AG10803 (cell line): ENCODE data around the gene STIM2.

ENCODE experiments used
- DNase-seq: peaks from one replicate; pipeline ENCODE4 v3.0.0; 2010; ENCODE audit warnings: low read depth
- H3K4me3 ChIP-seq: 2 replicates; pipeline ENCODE4 v1.5.1; 2011; ENCODE audit warnings: mild to moderate bottlenecking, low read length, control low read depth
- TF ChIP-seq, protein P1 (sequence below): conservative IDR thresholded peaks from 2 replicates; pipeline ENCODE4 v1.5.1; 2011; ENCODE audit warnings: mild to moderate bottlenecking, low read length, control low read depth, inconsistent platforms

The STIM2 gene

DNA sequence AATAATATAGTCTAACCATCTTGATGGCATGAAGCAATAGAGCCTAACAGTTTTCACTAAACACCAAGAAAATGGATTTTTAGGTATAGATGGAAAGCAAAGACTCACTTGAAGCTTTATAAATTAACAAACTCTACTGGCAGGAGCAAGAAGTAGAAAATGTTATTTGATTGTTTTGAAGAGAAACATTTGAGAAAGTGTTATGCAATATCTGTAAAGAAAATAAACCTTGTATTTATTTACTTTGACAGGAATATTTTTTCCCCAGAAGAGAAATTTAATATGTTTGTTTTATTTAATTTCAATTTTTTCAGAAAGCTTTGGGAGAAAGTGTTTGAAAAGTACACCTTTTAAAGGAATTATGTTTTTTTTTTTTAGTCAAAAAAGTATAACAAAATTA, 139.0 kb downstream of the STIM2 start:
- DNase-seq = no peak
- H3K4me3 ChIP-seq = no peak overlapping the region
- TF ChIP-seq, protein P1, sequence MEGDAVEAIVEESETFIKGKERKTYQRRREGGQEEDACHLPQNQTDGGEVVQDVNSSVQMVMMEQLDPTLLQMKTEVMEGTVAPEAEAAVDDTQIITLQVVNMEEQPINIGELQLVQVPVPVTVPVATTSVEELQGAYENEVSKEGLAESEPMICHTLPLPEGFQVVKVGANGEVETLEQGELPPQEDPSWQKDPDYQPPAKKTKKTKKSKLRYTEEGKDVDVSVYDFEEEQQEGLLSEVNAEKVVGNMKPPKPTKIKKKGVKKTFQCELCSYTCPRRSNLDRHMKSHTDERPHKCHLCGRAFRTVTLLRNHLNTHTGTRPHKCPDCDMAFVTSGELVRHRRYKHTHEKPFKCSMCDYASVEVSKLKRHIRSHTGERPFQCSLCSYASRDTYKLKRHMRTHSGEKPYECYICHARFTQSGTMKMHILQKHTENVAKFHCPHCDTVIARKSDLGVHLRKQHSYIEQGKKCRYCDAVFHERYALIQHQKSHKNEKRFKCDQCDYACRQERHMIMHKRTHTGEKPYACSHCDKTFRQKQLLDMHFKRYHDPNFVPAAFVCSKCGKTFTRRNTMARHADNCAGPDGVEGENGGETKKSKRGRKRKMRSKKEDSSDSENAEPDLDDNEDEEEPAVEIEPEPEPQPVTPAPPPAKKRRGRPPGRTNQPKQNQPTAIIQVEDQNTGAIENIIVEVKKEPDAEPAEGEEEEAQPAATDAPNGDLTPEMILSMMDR = no peak

- TF ChIP-seq, protein P1 = no peak
- H3K4me3 ChIP-seq = no peak overlapping the region
- no peak for DNase-seq
These were observed 139.5 kb downstream of the STIM2 start for GRCh38 chr4:27000122-27000521.

- TF ChIP-seq, protein P1 = no peak
- no peak overlapping the region for H3K4me3 ChIP-seq
- DNase-seq = no peak
These were observed 140.2 kb downstream of the STIM2 start for GRCh38 chr4:27000820-27001219.

GRCh38 chr4:27001398-27002164, 140.9 kb downstream of the STIM2 start:
- H3K4me3 ChIP-seq = no peak overlapping the region
- TF ChIP-seq, protein P1 = no peak
- DNase-seq = no peak

DNA sequence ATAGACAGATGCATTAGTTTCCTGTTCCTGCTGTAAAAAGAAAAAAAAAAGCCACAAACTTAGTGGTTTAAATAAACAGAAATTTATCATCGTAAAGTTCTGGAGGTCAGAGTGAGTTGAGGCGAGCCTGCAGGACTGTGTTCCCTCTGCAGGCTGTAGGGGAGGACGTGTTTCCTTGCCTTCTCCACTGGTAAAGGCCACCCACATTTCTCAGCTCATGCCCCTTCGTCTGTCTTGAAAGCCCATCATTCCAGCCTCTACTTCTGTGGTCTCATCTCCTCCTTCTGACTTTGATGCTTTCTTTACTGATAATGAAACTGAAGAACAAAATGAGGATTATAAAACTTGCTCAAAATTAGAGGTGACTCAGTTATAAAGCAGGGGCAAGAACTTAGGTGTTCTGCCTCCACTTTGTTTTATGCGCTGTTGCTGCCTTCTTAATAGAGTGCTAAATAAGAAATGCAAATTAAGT, 143.0 kb downstream of the STIM2 start:
- DNase-seq = no peak
- H3K4me3 ChIP-seq = no peak overlapping the region
- TF ChIP-seq, protein P1 = no peak

GRCh38 chr4:27005501-27005900, 144.9 kb downstream of the STIM2 start:
- TF ChIP-seq, protein P1 = no peak
- H3K4me3 ChIP-seq = no peak overlapping the region
- peak; percentile 70 for DNase-seq

GRCh38 chr4:27005905-27006590, 145.4 kb downstream of the STIM2 start:
- no peak for DNase-seq
- TF ChIP-seq, protein P1 = no peak
- no peak overlapping the region for H3K4me3 ChIP-seq
